Effector memory CD8-positive, alpha-beta T cell (primary cell): ENCODE results near the gene HIVEP3.

Experiments used
- ATAC-seq: fragments of 150-1000 bp; cut with Tn5 transposase; replicated peaks from 2 replicates; pipeline ENCODE4 v1.10.0; 2021; ENCODE audit warnings: mild to moderate bottlenecking, moderate library complexity
- DNase-seq, 3 experiments: peaks; one replicate each; pipeline ENCODE4 v3.0.0; 2021
- H3K27ac Mint-ChIP-seq, 2 donors: one replicate each; pipeline ENCODE4 v1.8.0; 2022; ENCODE audit warnings: mild to moderate bottlenecking in 2 of 2, mixed read lengths in 2 of 2, moderate library complexity in 2 of 2
- H3K27me3 Mint-ChIP-seq, 2 donors: one replicate each; pipeline ENCODE4 v1.8.0; 2022; ENCODE audit warnings: mixed read lengths in 2 of 2
- H3K36me3 Mint-ChIP-seq: one replicate; pipeline ENCODE4 v1.8.0; 2022; ENCODE audit warnings: mild to moderate bottlenecking, moderate library complexity, mixed read lengths; ENCODE audit not compliant: insufficient read depth
- H3K4me1 Mint-ChIP-seq, 2 donors: one replicate each; pipeline ENCODE4 v1.8.0; 2022; ENCODE audit warnings: low read depth in 2 of 2, mixed read lengths in 2 of 2
- H3K4me3 Mint-ChIP-seq, 2 donors: one replicate each; pipeline ENCODE4 v1.8.0; 2022; ENCODE audit warnings: mild to moderate bottlenecking in 2 of 2, mixed read lengths in 2 of 2, moderate library complexity in 2 of 2
- H3K9me3 Mint-ChIP-seq, 2 donors: one replicate each; pipeline ENCODE4 v1.8.0; 2022; ENCODE audit warnings: mixed read lengths in 2 of 2

The HIVEP3 gene

DNA sequence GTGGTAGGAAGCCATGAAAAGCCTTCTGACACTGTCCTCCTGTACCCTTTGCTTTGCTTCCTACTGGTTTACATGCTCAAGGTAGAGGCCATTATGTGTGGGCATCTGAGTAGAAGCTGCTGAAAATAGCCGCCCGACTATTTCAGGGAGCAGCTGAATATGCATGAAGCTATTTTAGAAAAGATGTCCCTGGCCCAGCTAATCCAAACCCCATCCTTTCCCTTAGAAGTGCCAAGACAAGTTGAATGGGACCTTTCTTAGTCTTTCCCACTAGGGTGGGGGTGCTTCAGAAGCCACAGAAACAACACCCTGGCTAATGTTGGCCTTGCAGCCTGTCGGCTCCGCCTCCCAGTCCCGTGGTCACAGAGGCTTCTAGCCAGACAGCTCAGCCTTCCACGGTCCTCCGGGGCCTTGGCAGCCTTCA, 229.2 kb downstream of the HIVEP3 start:
- H3K9me3 Mint-ChIP-seq: no peaks in the 10 kb centered on the region
- DNase-seq: no peak
- no peaks in the 10 kb centered on the region for H3K36me3 Mint-ChIP-seq
- no peaks in the 10 kb centered on the region for H3K27me3 Mint-ChIP-seq
- peak overlapping the region; percentile 0 to 36 for H3K4me3 Mint-ChIP-seq
- peak overlapping the region in 1 of 2 donors; percentile 1 for H3K27ac Mint-ChIP-seq
- peak; percentile 64 for ATAC-seq
- peaks cover 42 to 47% of the 10 kb centered on the region in 2 donors for H3K4me1 Mint-ChIP-seq

DNA sequence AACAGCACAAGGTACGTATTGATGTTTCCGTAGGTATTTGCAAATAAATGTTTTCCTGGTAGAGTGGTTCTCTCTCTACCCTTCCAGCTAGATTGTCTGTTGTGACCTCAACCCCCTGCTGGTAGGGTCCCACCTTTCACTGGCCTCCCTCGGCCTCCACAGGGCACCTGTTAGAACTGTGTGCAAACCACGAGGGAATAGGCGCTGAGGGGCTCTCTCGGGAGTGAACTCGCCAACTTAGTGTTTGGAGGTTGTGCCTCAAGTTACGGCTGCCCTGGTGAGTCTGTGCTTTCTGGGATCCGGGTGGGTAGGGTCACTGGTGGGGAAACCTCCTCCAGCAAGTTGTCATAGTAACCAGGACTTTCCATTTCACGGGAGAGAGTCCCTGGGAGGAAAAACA, 229.6 kb downstream of the HIVEP3 start:
- Mint-ChIP-seq H3K4me1 (peaks cover 46 to 51% of the 10 kb centered on the region in 2 donors), H3K9me3 (no peaks in the 10 kb centered on the region), H3K4me3 (peak overlapping the region in 1 of 2 donors; percentile 36), H3K36me3 (no peaks in the 10 kb centered on the region), H3K27me3 (no peaks in the 10 kb centered on the region), H3K27ac (peak overlapping the region in 1 of 2 donors; percentile 66)
- no peak for DNase-seq
- no peak for ATAC-seq

DNA sequence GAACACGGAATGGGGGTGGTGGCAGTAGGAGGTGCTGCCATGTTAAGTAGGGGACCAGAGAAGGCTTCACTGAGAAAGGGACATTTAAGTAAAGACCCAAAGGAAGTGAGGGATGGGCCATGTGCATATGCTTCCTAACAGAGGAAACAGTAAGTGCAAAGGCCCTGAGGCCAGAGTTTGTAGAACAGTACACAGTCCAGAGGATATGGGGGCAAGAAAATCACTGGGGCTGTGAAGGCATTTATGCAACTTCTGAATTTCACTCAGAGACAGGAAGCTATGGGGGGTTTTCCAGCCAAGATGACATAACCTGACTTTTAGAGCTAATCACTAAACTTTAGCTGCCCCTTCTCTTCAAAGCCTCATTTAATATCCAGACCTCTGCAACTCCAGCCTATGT, 231.7 kb downstream of the HIVEP3 start:
- ATAC-seq (no peak), DNase-seq (no peak)
- H3K9me3 Mint-ChIP-seq: no peaks in the 10 kb centered on the region
- no peak overlapping the region for H3K4me3 Mint-ChIP-seq
- no peak overlapping the region for H3K27ac Mint-ChIP-seq
- peaks cover 64 to 71% of the 10 kb centered on the region in 2 donors for H3K4me1 Mint-ChIP-seq
- peaks cover 3% of the 10 kb centered on the region for H3K36me3 Mint-ChIP-seq
- no peaks in the 10 kb centered on the region for H3K27me3 Mint-ChIP-seq

DNA sequence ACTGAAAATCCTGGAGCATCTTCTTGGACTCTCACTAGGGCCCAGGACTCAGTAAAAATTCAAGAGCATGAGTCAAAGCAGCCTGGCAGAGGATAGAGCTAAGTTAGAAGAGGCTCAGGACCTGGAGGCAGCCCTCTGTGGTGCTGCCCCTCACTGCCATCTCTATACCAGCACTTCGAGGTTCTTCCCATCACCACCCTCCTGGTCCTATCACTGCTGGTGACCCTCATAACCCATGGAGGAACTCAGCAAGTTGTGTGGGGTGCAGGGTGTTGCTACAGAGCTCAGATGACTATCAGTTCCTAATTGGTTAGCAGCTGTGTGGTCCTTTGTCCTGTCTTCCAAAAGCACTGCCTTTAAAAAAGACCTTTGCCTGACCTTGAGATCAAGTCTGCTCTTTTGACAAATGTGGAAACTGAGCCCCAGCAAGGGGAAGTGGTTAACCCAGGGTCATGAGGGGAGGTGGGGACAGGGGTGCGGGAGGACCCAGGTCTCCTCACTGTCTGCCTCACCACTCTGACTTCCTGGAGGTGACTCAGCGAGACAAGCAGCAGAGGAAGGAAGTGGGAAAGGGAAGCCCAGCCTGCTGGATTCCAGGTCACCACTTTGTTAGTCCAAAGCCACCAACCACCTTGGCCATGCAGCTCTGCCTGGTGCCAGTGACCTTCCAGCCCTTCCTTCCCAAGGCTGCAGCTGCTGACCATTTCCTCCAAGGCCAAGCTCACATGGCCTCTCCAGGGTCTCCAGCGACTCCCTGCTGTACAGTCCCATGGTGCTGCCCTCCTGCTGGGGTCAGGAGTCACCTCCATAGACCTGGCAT, 234.8 kb downstream of the HIVEP3 start:
- Mint-ChIP-seq H3K27ac (peak overlapping the region; percentile 74 to 83), H3K27me3 (no peaks in the 10 kb centered on the region), H3K36me3 (peaks cover 5% of the 10 kb centered on the region), H3K4me1 (peaks cover 76 to 84% of the 10 kb centered on the region in 2 donors), H3K4me3 (peak overlapping the region; percentile 55 to 72), H3K9me3 (no peaks in the 10 kb centered on the region)
- peak; percentile 75 for ATAC-seq
- no peak for DNase-seq

DNA sequence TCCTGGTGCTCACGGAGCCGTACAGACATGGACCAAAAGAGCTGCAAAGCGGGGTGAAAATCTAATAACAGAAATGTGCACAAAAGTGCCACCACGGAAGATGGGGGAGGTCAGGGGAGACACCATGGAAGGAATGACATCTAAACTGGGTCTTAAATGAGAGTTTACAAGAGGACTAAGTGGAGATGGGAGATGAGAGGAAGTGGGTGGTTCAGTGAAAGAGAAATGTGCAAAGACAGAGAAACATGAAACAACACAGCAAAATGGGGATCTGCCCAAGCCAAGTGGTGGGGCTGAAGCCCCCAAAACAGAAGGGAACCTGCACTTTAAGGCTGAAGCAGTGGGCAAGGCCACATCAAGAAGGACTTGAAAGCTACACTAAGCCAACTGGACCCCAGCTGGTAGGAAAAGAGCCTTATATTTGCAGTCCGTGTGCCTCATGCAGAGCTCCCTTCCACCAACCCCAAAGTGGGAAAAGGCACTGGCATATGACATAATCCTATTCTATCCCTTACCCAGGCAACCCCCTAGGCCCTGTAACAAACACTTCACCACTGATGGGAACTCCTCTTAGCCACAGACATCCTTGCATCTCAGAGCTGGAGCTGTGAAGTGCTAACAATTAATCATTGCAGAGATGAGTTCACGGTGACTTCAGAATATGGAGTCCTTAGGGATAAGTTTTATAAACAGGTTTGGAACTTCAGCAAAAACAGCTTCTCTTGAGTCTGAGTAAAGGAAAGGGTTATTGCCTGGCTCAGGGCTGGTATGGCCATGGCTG, 235.7 kb downstream of the HIVEP3 start:
- Mint-ChIP-seq H3K27me3 (no peaks in the 10 kb centered on the region), H3K4me3 (peak overlapping the region; percentile 55 to 72), H3K36me3 (peaks cover 5% of the 10 kb centered on the region), H3K4me1 (peaks cover 79 to 84% of the 10 kb centered on the region in 2 donors), H3K9me3 (no peaks in the 10 kb centered on the region), H3K27ac (peak overlapping the region; percentile 74 to 83)
- DNase-seq (no peak), ATAC-seq (no peak)

DNA sequence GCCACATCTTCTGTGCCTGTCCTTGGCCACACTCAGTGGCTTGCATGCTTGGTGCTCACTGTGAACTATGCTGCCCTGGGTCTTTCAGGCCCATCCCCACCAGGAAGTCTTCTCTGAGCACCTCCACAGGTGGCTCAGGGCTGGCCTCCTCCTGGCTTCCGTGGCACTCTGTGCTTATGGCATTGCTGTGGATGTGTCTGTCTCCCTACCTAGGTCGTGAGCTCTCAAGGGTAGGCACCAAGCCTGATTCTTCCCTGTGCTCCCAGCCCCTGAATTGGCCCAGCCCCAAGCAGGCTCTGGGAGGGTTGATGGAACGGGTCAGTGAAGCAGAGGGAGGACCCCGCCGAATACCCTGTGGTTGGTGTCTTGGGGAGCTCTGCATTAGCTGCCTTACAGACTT, 236.6 kb downstream of the HIVEP3 start:
- Mint-ChIP-seq H3K9me3 (no peaks in the 10 kb centered on the region), H3K27me3 (no peaks in the 10 kb centered on the region), H3K36me3 (peaks cover 5% of the 10 kb centered on the region), H3K4me3 (peak overlapping the region; percentile 7 to 55), H3K4me1 (peaks cover 79 to 82% of the 10 kb centered on the region in 2 donors), H3K27ac (peak overlapping the region; percentile 38 to 42)
- ATAC-seq (no peak), DNase-seq (no peak)

DNA sequence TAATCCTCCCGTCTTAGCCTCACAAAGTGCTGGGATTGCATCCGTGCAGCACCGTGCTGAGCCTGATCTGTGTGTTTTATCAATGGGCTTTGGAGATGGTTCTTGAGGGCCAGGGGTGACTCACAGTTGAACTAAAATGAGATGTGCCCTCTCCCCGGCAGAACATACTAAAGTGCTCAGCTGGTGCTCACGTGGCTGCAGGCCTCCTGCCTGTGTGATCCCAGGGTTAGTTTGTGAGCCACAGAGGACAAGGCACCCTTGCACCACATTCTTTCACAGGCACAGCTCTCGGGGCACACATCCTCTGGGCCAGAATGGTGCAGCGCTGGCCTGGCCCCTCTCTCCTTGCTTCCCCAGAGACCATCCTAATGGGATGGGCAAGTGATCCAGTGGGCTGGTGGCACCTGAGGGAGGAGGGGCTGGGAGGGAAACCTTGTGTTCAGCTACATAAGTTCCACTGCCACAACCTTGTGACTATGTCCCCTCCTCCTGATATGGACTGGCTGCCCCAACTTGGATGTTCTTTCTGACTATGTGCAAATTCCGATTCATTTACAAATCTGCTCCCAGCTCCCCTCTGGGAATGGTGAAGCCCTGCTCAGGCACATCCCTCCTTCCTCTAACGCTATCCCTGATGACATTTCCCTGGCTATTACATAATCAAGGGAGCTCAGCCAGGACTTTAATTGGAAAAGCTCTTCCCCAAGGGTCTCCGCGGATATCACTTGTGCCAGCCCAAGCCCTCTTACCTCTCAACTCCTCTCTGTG, 237.2 kb downstream of the HIVEP3 start:
- H3K4me3 Mint-ChIP-seq: peak overlapping the region; percentile 7 to 55
- peaks cover 5% of the 10 kb centered on the region for H3K36me3 Mint-ChIP-seq
- DNase-seq (no peak), ATAC-seq (no peak)
- H3K27ac Mint-ChIP-seq: peak overlapping the region; percentile 38 to 42
- H3K9me3 Mint-ChIP-seq: no peaks in the 10 kb centered on the region
- peaks cover 75 to 76% of the 10 kb centered on the region in 2 donors for H3K4me1 Mint-ChIP-seq
- no peaks in the 10 kb centered on the region for H3K27me3 Mint-ChIP-seq

DNA sequence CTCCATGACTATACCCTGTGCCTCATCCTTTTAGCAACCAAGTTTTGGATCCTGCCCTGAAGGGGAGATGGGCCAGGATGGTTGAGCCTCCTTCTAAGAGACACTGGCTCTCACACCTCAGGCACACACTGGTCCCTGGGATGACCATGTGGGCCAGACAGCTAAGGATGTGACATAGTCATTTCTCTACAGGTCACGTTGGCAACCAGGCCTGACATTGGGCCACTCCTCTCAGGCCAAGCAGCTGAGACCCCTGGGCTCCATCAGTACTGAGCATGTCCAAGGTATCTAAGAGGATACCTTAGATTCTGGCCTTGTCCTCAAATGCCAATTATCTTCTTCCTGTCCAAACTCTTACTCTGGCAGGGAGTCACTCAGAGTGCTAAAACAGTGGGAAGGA, 238.7 kb downstream of the HIVEP3 start:
- Mint-ChIP-seq H3K27ac (peak overlapping the region in 1 of 2 donors; percentile 75), H3K36me3 (peaks cover 5% of the 10 kb centered on the region), H3K4me1 (peaks cover 68 to 72% of the 10 kb centered on the region in 2 donors), H3K9me3 (no peaks in the 10 kb centered on the region), H3K27me3 (no peaks in the 10 kb centered on the region), H3K4me3 (peak overlapping the region; percentile 53 to 68)
- DNase-seq: no peak
- ATAC-seq: no peak

DNA sequence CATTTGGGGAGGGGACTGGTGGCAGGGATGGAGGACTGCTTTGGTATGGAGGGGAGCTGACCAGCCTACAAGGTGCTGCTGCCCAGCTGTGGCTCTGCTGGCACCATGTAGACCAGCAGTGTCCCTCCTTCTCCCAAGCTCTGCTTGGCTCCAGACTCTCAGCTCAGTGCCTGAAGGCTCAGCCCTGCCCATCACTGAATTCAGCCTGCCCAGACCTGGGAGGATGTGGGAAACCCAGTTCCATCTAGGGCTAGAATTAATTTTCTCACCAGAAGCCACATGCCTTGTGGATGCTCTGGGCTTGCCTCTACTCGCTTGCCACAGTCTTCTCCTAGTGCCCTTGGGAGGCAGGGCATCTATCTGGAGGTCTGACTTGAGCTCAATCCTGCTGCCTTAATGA, 239.2 kb downstream of the HIVEP3 start:
- Mint-ChIP-seq H3K4me1 (peaks cover 68 to 72% of the 10 kb centered on the region in 2 donors), H3K36me3 (peaks cover 5% of the 10 kb centered on the region), H3K9me3 (no peaks in the 10 kb centered on the region), H3K27me3 (no peaks in the 10 kb centered on the region), H3K4me3 (peak overlapping the region; percentile 53 to 68), H3K27ac (peak overlapping the region; percentile 75 to 87)
- peak; percentile 26 for ATAC-seq
- no peak for DNase-seq

DNA sequence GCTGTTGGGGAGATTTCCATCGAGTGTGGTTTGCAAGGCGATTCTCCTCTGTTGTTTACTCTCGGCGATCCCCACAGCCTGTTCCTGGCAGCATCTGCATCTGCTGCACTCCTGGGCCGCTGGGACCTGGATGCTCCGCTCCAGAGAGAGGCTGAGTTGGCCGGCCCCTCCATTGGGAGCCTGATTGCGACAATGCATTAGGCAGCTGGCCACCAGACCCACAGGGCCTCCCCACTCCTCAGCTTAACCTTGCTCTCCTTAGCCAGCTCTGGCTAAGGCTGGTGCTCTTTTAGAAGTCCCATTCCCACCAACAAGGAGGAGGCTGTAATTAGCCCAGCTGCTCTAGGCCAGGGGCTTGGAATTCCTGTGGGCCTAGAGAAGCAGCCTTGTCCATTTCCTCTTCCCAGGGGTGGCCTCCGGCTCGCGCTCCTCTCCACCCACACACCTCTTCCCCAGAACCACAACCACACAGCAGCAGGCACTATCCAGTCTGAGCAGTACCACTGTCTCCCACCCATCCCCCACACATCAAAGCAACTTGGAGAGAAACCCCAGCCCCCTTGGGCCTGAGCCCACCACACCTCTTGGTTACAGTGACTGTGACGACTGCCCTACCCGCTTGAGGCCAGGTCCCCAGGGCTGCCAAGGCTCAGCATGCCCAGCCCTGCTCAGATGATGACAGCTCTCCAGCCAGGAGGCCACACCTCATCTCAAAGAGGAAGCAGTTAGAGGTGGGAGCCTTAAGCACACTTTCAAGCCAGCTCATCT, 240.4 kb downstream of the HIVEP3 start:
- Mint-ChIP-seq H3K4me1 (peaks cover 68 to 70% of the 10 kb centered on the region in 2 donors), H3K27me3 (no peaks in the 10 kb centered on the region), H3K36me3 (peaks cover 5% of the 10 kb centered on the region), H3K4me3 (peak overlapping the region; percentile 53 to 68), H3K27ac (peak overlapping the region; percentile 75 to 87), H3K9me3 (no peaks in the 10 kb centered on the region)
- DNase-seq (no peak), ATAC-seq (peak; percentile 29)

DNA sequence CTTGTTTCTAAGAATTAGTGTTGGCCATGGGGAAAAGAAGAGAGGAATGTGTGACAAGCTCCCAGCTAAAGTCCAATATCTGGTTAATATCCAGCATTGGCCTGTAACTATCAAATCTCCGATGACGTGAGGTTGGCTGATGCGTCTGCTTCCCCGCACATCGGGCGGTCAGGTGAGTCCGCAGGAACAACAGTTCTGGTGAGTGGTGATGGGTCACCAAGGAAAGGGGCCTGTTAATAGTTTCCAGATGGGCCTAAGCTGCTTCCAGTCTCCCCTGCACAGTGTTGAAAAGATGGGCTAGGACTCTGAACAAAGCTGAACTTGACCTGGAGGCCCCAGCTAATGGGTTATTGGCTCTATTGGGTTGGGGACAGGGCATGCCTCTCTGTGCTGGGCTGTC, 241.1 kb downstream of the HIVEP3 start:
- no peaks in the 10 kb centered on the region for H3K9me3 Mint-ChIP-seq
- no peak overlapping the region for H3K4me3 Mint-ChIP-seq
- DNase-seq: no peak
- peaks cover 64 to 67% of the 10 kb centered on the region in 2 donors for H3K4me1 Mint-ChIP-seq
- no peak for ATAC-seq
- H3K36me3 Mint-ChIP-seq: peaks cover 2% of the 10 kb centered on the region
- no peaks in the 10 kb centered on the region for H3K27me3 Mint-ChIP-seq
- no peak overlapping the region for H3K27ac Mint-ChIP-seq

DNA sequence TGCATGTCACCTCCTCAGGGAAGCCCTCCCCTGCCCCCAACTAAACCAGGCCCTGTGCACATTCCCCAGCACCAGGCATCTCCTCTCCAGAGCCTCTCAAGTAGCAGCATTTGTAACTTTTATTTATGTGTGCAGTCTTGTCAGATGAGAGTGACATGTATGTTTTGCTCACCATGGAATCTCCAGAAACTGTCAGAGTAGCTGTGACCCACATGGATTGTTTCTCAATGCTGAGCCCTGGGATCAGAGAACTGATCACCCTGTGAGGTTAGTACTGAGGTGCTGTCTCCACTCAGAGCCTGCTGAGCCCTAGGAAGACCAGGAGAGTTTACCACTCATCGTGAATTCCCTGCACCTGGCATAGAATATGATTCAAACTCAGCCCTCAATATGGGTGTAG, 243.3 kb downstream of the HIVEP3 start:
- Mint-ChIP-seq H3K27ac (peak overlapping the region; percentile 82 to 97), H3K27me3 (no peaks in the 10 kb centered on the region), H3K4me3 (peak overlapping the region; percentile 9 to 16), H3K9me3 (no peaks in the 10 kb centered on the region), H3K4me1 (peaks cover 64 to 65% of the 10 kb centered on the region in 2 donors), H3K36me3 (peaks cover 5% of the 10 kb centered on the region)
- DNase-seq: no peak
- no peak for ATAC-seq
